Stimulated activated CD8-positive, alpha-beta memory T cell treated with anti-CD3 and anti-CD28 coated beads, Interleukin-12 subunit alpha, Interleukin-12 subunit beta, amount 100 ng/mL, for 24 hours (primary cell): ENCODE measurements around the gene POLK.
"Not testable (repeated sequence)": the region's sequence is repeated elsewhere in the genome, so short reads cannot be mapped to it uniquely, and the experiment has no call there.

Source experiments
- DNase-seq: peaks from one replicate; pipeline ENCODE4 v3.0.0-alpha.2; 2020; ENCODE audit errors: extremely low read depth

The POLK gene

DNA sequence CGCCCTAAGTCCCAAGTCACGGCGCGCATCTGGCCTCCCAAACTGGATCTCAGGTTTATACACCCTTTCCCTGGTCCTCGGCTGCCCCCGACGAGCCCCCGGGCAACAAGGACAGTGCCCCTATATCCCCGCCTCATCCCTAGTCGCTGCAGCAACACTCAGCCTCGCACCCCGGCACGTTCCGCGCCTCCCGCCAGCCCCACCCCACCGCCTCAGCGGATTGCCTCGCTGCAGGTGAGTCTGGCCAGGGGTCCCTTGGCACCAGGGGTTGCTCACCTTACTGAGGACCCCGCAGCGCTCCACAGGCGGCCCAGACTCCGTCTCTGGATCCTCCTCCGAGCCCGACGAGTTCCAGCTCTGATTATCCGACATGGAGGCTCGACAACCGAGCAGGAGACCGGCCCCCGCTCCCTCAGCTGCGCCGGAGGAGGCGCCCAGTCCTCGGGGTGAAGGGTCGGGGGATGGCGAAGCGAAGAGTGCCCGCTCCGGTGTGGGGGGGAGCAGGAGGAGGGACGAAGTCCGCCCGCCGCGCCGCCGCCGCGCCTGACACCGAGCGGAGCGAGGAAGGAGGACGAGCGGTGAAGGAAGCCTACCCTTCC lies 756 bp upstream of the POLK start:
- peak; percentile 9 for DNase-seq

- no peak for DNase-seq
Observed at GRCh38 chr5:75512383-75513074, 838 bp downstream of the POLK start.

DNA sequence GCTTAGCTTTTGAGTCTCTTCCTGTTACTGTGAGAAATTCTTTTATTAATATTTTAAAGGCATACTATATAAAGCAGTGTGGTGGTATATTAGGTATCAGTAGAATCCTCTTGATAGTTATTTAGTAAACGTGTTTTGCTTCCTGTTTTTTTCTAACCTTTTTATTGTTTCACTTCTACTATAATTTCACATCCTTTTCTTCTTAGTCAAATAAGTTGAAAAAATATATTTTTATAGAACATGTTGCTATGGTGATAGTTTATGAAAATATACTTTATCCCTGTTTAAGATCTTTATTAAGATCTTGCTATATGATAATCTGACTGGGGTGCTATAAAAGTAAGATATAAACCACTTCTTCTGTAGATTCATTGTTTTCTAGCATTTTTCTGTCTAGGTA lies 2.1 kb downstream of the POLK start:
- no peak for DNase-seq

GRCh38 chr5:75514323-75514722 lies 2.6 kb downstream of the POLK start:
- no peak for DNase-seq

- no peak for DNase-seq
Observed at GRCh38 chr5:75519761-75520160, 8.1 kb downstream of the POLK start.

- no peak for DNase-seq
Observed at GRCh38 chr5:75521195-75521594, 9.5 kb downstream of the POLK start.

DNA sequence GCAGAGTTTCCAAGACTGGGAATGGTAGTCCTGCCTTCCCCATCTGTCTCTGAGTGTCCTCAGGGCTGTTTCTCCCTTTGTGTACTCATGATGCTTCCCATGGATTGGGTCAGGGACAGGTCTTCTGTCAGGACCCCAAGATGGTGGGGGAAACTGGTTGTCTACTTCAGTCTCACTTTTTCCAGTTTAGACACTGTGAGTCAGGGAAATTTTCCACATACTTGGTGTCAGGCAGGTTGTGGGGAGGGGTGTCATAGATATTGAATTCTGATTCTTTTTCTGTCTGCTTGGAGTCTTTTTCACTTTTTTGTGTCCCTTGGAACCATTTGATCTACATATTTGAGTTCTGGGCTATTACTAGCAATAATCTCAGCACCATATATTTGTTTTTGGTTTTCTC lies 10.3 kb downstream of the POLK start:
- no peak for DNase-seq

- DNase-seq = no peak
Observed at GRCh38 chr5:75522542-75522941, 10.9 kb downstream of the POLK start.

DNA sequence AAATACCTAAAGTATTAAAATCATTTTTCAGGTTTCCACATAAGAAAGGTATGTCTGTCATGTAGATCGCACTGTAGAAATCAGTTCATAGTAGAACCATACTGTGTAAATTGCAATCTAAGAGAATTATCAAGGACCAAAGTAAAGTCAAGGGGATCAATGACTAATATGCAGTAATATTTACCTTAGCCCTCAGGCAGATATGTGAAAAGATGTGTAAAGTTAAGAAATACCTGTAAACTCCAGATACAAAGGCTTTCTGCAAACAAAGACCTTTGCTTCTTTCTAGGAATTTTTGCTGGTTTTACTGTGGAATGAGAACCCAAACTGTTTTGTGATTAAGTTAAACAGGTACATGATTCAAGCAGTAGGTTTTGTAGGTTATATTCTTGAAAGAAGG lies 11.6 kb downstream of the POLK start:
- no peak for DNase-seq

DNA sequence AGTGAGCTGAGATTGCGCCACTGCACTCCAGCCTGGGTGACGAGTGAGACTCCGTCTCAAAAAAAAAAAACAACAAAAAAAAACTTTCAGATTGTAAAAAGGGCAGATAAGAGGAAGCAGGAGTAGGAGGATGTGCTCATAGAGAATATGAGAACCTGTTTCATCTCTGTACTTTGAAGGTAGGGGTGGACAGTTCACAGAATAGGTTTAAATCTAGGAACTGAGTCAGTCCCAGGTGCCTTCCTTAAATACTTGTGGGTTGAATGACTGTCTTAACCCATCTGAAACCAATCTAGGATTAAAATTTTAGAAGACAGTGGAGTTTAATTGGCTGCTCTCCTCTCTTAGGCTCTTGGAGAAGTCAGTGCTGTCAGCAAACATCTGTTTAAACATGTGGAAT lies 12.4 kb downstream of the POLK start:
- DNase-seq = no peak

DNA sequence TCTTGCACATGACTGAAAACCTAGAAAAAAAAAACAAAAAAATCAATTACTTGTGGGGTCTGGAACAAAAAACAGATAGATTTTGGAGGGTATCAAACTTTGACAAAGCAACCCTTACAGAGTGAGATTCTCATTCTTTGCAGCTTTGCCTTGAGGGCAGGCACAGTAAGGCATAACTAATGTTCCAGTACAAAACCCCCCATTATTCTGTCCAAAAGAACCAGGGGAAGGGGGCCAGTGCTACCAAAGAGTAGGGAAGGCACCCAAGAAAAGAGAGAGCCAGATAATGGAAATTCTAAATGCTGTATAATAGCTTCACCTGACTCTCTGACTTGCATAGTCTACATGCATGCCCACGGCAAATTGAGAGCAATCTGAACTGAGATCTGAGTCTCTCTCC lies 12.9 kb downstream of the POLK start:
- no peak for DNase-seq

DNA sequence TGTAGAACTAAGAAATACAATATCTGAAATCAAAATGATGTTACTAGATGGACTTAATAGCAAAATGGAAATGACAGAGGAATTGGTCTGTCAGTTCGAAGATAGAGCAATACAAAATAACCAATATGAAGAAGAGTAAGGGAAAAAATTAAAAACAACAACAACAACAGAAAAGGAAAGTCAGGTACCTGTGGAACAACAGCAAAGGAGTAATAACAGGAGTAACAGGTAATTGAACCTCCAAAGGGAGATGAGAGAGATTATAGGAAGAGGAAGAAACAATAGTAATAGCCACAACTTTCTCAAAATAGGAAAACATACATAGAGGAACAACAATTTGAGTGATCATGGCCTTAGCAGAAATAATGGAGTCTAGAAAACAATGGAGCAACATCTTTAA lies 13.7 kb downstream of the POLK start:
- DNase-seq = no peak

GRCh38 chr5:75526070-75526469 lies 14.4 kb downstream of the POLK start:
- DNase-seq = no peak

- no peak for DNase-seq
Observed at GRCh38 chr5:75529185-75529584, 17.5 kb downstream of the POLK start.

DNA sequence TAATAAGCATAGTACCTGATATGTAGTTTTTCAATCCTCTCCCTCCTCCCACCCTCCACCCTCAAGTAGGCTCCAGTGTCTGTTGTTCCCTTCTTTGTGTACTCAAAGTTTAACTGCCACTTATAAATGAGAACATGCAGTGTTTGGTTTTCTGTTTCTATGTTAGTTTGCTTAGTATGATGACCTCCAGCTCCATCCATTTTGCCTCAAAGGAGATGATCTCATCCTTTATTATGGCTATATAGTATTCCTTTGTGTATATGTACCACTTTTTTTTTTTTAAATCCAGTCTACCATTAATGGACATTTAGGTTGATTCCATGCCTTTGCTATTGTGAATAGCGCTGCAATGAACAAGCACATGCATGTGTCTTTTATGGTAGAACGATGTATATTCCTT lies 20.5 kb downstream of the POLK start:
- no peak for DNase-seq

DNA sequence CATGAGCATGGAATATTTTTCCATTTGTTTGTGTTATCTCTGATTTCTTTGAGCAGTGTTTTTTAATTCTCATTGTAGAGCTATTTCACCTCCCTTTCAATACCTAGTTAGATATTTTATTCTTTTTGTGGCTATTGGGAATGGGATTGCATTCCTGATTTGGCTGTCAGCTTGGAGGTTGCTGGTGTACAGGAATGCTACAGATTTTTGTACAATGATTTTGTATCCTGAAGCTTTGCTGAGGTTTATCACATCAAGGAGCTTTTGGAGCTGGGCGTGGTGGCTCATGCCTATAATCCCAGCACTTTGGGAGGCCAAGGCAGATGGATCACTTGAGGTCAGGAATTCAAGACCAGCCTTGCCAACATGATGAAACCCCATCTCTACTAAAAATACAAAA lies 22.0 kb downstream of the POLK start:
- DNase-seq = not testable (repeated sequence)

GRCh38 chr5:75534734-75535133 lies 23.0 kb downstream of the POLK start:
- no peak for DNase-seq

DNA sequence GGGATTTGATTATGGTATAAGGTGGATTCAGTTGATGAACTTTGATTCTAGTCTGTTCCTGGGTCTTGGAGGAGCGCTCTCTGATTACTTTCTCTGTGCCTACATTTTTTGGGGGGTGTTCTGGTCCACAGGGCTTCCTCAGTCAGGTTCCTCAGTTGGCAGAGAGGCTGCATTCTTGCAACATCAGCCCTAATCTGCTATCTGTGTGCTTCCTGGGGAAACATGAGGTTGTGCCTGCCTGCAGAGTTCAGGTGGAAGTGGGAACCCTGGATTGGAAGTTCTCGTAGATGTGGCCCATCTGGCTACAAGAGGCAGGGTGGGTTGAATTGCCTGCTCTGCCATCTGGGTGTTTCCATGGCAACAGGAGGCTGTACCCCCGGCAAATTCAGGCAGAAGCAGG lies 24.5 kb downstream of the POLK start:
- no peak for DNase-seq

DNA sequence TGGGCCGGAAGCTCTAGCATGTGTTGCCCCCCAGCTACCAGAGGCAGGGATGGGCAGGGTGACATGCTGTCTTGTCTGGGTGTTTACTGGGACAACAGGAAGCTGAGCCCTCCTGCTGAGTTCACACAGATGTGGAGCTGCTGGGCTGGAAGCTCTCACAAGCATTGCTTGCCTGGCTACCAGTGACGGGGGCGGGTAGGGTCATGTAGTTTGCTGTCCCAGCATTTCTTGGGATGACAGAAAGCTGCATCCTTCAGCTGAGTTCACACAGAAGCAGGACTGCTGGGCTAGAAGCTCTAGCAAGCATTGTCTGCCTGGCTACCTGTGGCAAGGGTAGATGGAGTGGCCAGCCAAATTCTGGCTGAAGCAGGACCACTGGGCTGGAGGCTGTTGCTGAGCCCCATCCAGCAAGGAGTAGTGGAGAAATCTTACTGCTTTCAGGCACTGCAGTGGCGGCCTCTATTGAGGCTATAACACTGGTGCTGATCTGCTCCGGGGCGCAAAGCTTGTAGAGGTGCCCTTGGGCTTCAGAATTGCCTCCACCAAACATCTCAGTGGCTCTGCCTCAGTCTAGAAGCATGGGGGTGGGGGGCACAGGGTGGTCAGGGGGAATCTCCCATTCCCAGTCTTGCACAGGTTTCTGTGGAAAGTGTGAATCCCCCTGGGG lies 25.1 kb downstream of the POLK start:
- no peak for DNase-seq

DNA sequence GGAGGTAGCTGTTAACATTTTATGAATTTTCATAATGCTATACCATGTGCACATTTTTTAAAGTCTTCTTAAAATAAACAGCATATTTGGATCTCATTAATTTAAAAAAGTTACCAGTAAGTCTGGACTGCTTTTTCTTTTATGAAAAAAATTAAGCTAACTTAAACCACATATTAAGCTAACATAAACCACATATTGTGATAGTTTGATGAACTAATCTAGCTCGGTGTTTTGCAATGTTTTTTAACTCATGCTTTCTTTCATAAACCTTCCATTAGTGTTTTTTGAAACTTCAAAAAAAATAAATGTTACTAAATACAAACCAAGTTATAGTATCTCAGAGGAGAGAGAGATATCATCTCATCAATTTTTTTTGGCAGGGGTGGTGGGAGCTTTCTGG lies 26.5 kb downstream of the POLK start:
- DNase-seq = no peak

- DNase-seq = no peak
Observed at GRCh38 chr5:75545131-75545530, 33.4 kb downstream of the POLK start.

DNA sequence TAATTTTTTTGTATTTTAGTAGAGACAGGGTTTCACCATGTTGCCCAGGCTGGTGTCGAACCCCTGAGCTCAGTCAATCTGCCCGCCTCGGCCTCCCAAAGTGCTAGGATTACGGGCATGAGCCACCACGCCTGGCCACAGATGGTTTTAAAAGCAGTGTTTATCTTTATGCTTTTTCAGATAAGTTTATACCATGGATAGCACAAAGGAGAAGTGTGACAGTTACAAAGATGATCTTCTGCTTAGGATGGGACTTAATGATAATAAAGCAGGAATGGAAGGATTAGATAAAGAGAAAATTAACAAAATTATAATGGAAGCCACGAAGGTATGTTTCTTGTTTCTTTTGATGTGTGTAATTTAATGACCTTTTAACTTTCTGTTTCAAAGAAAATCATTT lies 35.1 kb downstream of the POLK start:
- no peak for DNase-seq

- DNase-seq = no peak
Observed at GRCh38 chr5:75547812-75548211, 36.1 kb downstream of the POLK start.
